SK-N-SH treated with all-trans-retinoic acid at 6 μM for 48 hours (cell line): ENCODE data around the gene CCNI2.

ENCODE experiments used
- ATAC-seq: fragments of 200-7000 bp; cut with Tn5 transposase; 3 replicates; pipeline ENCODE4 v1.9.1; 2020; ENCODE audit warnings: mild to moderate bottlenecking, moderate library complexity
- ARNTL ChIP-seq: fragments of 450-650 bp; formaldehyde crosslinking; IDR thresholded peaks from 2 replicates; pipeline ENCODE4 v1.5.0; 2020; ENCODE audit warnings: low read depth, mild to moderate bottlenecking, moderate library complexity, borderline replicate concordance
- BACH2 ChIP-seq: fragments of 250-450 bp; sonication (Bioruptor Pico); IDR thresholded peaks from 2 replicates; pipeline ENCODE4 v1.9.0; 2021; ENCODE audit warnings: mild to moderate bottlenecking, borderline replicate concordance
- CSDC2 ChIP-seq: fragments of 250-450 bp; sonication (Bioruptor Pico); IDR thresholded peaks from 2 replicates; pipeline ENCODE4 v1.5.0; 2020; ENCODE audit warnings: mild to moderate bottlenecking, moderate library complexity
- CSRNP3 ChIP-seq: fragments of 250-450 bp; sonication (Bioruptor Pico); IDR thresholded peaks from 2 replicates; pipeline ENCODE4 v1.5.1; 2021; ENCODE audit warnings: mild to moderate bottlenecking, moderate library complexity
- ESRRG ChIP-seq: fragments of 250-450 bp; sonication (Bioruptor Pico); IDR thresholded peaks from 2 replicates; pipeline ENCODE4 v1.6.1; 2021; ENCODE audit warnings: mild to moderate bottlenecking
- GLIS3 ChIP-seq: fragments of 250-450 bp; sonication (Bioruptor Pico); IDR thresholded peaks from 2 replicates; pipeline ENCODE4 v1.5.0; 2020; ENCODE audit warnings: mild to moderate bottlenecking, moderate library complexity
- ISL1 ChIP-seq: fragments of 250-450 bp; sonication (Bioruptor Pico); IDR thresholded peaks from 2 replicates; pipeline ENCODE4 v2.1.2; 2022; ENCODE audit warnings: mild to moderate bottlenecking, moderate library complexity
- OSR1 ChIP-seq: fragments of 250-450 bp; sonication (Bioruptor Pico); IDR thresholded peaks from 2 replicates; pipeline ENCODE4 v1.8.0; 2022; ENCODE audit warnings: moderate library complexity, mild to moderate bottlenecking, inconsistent platforms
- POU6F1 ChIP-seq: fragments of 250-450 bp; sonication (Bioruptor Pico); IDR thresholded peaks from 2 replicates; pipeline ENCODE4 v1.8.0; 2021; ENCODE audit warnings: low read depth, mild to moderate bottlenecking, moderate library complexity, borderline replicate concordance
- PPARA ChIP-seq: fragments of 250-450 bp; sonication (Bioruptor Pico); IDR thresholded peaks from 2 replicates; pipeline ENCODE4 v1.5.0; 2020; ENCODE audit warnings: mild to moderate bottlenecking, borderline replicate concordance
- RARB ChIP-seq: fragments of 250-450 bp; sonication (Bioruptor Pico); IDR thresholded peaks from 2 replicates; pipeline ENCODE4 v1.8.0; 2021; ENCODE audit warnings: mild to moderate bottlenecking, moderate library complexity
- TCF4 ChIP-seq: fragments of 250-450 bp; sonication (Bioruptor Pico); IDR thresholded peaks from 2 replicates; pipeline ENCODE4 v1.8.0; 2021; ENCODE audit warnings: mild to moderate bottlenecking, moderate library complexity, borderline replicate concordance
- TOX ChIP-seq: fragments of 250-450 bp; sonication (Bioruptor Pico); IDR thresholded peaks from 2 replicates; pipeline ENCODE4 v1.8.0; 2021; ENCODE audit warnings: mild to moderate bottlenecking, moderate library complexity, borderline replicate concordance
- ZC3H10 ChIP-seq: fragments of 250-450 bp; sonication (Bioruptor Pico); IDR thresholded peaks from 2 replicates; pipeline ENCODE4 v1.5.1; 2021; ENCODE audit warnings: mild to moderate bottlenecking, moderate library complexity
- ZFP3 ChIP-seq: fragments of 250-450 bp; sonication (Bioruptor Pico); IDR thresholded peaks from 2 replicates; pipeline ENCODE4 v1.5.0; 2020; ENCODE audit warnings: mild to moderate bottlenecking, moderate library complexity
- ZFP30 ChIP-seq: fragments of 450-650 bp; formaldehyde crosslinking; IDR thresholded peaks from 2 replicates; pipeline ENCODE4 v1.5.0; 2022; ENCODE audit warnings: mild to moderate bottlenecking, moderate library complexity
- ZNF70 ChIP-seq: fragments of 450-650 bp; formaldehyde crosslinking; IDR thresholded peaks from 2 replicates; pipeline ENCODE4 v1.5.0; 2020; ENCODE audit warnings: mild to moderate bottlenecking, moderate library complexity
- ZNF8 ChIP-seq: fragments of 450-650 bp; formaldehyde crosslinking; IDR thresholded peaks from 2 replicates; pipeline ENCODE4 v1.5.0; 2020; ENCODE audit warnings: mild to moderate bottlenecking, moderate library complexity
- TF ChIP-seq, protein P1 (sequence below): fragments of 250-450 bp; sonication (Bioruptor Pico); IDR thresholded peaks from 2 replicates; pipeline ENCODE4 v1.5.1; 2020; ENCODE audit warnings: low read depth, mild to moderate bottlenecking, moderate library complexity
- TF ChIP-seq, protein P2 (sequence below): fragments of 250-450 bp; sonication (Bioruptor Pico); IDR thresholded peaks from 2 replicates; pipeline ENCODE4 v1.5.0; 2020; ENCODE audit warnings: mild to moderate bottlenecking, moderate library complexity

CCNI2 gene

GRCh38 chr5:132708645-132709044, 38.6 kb upstream of the CCNI2 start:
- no peak for ATAC-seq
- TF ChIP-seq CSDC2 (CRISPR knock-in tag) = no peak
- no peak for TF ChIP-seq ISL1 (CRISPR knock-in tag)
- TF ChIP-seq ARNTL = no peak
- no peak for TF ChIP-seq ZC3H10 (CRISPR knock-in tag)
- TF ChIP-seq GLIS3 (CRISPR knock-in tag) = no peak
- no peak for TF ChIP-seq TCF4 (CRISPR knock-in tag)
- TF ChIP-seq, protein P1, sequence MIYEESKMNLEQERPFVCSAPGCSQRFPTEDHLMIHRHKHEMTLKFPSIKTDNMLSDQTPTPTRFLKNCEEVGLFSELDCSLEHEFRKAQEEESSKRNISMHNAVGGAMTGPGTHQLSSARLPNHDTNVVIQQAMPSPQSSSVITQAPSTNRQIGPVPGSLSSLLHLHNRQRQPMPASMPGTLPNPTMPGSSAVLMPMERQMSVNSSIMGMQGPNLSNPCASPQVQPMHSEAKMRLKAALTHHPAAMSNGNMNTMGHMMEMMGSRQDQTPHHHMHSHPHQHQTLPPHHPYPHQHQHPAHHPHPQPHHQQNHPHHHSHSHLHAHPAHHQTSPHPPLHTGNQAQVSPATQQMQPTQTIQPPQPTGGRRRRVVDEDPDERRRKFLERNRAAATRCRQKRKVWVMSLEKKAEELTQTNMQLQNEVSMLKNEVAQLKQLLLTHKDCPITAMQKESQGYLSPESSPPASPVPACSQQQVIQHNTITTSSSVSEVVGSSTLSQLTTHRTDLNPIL (CRISPR knock-in tag) = no peak
- TF ChIP-seq ZNF8 (CRISPR knock-in tag) = no peak
- TF ChIP-seq, protein P2, sequence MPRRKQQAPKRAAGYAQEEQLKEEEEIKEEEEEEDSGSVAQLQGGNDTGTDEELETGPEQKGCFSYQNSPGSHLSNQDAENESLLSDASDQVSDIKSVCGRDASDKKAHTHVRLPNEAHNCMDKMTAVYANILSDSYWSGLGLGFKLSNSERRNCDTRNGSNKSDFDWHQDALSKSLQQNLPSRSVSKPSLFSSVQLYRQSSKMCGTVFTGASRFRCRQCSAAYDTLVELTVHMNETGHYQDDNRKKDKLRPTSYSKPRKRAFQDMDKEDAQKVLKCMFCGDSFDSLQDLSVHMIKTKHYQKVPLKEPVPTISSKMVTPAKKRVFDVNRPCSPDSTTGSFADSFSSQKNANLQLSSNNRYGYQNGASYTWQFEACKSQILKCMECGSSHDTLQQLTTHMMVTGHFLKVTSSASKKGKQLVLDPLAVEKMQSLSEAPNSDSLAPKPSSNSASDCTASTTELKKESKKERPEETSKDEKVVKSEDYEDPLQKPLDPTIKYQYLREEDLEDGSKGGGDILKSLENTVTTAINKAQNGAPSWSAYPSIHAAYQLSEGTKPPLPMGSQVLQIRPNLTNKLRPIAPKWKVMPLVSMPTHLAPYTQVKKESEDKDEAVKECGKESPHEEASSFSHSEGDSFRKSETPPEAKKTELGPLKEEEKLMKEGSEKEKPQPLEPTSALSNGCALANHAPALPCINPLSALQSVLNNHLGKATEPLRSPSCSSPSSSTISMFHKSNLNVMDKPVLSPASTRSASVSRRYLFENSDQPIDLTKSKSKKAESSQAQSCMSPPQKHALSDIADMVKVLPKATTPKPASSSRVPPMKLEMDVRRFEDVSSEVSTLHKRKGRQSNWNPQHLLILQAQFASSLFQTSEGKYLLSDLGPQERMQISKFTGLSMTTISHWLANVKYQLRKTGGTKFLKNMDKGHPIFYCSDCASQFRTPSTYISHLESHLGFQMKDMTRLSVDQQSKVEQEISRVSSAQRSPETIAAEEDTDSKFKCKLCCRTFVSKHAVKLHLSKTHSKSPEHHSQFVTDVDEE = no peak
- no peak for TF ChIP-seq RARB (CRISPR knock-in tag)

GRCh38 chr5:132714456-132715307, 32.5 kb upstream of the CCNI2 start:
- TF ChIP-seq POU6F1 (CRISPR knock-in tag) (no peak), BACH2 (CRISPR knock-in tag) (no peak), RARB (CRISPR knock-in tag) (no peak), ISL1 (CRISPR knock-in tag) (no peak)
- ATAC-seq = peak; percentile 43; the same call in 1 of the 3 replicates

DNA sequence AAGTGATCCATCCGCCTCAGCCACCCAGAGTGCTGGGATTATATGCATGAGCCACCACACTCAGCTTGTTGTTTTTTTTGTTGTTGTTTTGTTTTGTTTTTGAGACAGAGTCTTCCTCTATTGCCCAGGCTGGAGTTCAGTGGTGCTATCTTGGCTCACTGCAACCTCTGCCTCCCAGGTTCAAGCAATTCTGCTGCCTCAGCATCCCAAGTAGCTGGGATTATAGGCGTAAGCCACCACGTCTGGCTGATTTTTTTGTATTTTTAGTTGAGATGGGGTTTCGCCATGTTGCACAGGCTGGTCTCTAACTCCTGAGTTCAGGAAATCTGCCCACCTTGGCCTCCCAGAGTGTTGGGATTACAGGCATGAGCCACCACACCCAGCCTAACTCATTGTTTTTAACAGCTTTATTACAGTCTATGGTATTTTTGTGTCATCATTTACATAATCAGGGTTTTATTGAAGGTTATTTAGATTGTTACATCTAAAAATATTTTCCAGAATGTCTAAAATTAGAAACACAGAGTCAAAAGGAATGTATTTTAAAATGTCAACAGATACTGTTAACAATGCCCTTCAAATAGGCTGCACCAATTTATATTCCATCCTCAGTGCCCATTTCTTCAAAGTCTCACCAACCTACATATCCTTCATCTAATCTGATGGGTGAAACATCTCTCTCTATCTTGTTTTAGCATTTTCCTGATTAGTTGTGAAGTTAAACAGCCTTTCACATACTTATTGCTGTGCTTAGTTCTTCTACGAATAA, 28.5 kb upstream of the CCNI2 start:
- no peak for ATAC-seq
- TF ChIP-seq PPARA (CRISPR knock-in tag) = no peak
- TF ChIP-seq ZC3H10 (CRISPR knock-in tag) = no peak
- TF ChIP-seq ZFP3 (CRISPR knock-in tag) = no peak
- TF ChIP-seq TOX (CRISPR knock-in tag) = no peak
- no peak for TF ChIP-seq ESRRG (CRISPR knock-in tag)
- no peak for TF ChIP-seq ZNF70 (CRISPR knock-in tag)
- no peak for TF ChIP-seq GLIS3 (CRISPR knock-in tag)
- no peak for TF ChIP-seq ZNF8 (CRISPR knock-in tag)
- no peak for TF ChIP-seq BACH2 (CRISPR knock-in tag)
- no peak for TF ChIP-seq ISL1 (CRISPR knock-in tag)
- TF ChIP-seq, protein P2 = no peak
- no peak for TF ChIP-seq CSDC2 (CRISPR knock-in tag)
- TF ChIP-seq ZFP30 = no peak
- no peak for TF ChIP-seq RARB (CRISPR knock-in tag)
- no peak for TF ChIP-seq CSRNP3 (CRISPR knock-in tag)
- TF ChIP-seq OSR1 (CRISPR knock-in tag) = no peak
- TF ChIP-seq, all 23 proteins: peak for 0
